HepG2 (cell line): Measurements from ENCODE around the gene PRCD. TPM values are rescaled to one million over a fixed set of nuclear protein-coding genes. Genes with fewer than 3 reads are reported as not detected.

Experiments used
- AGO1 ChIP-seq: fragments of 200-400 bp; formaldehyde crosslinking; IDR thresholded peaks from 2 replicates; pipeline ENCODE4 v1.6.1; 2017; ENCODE audit warnings: mild to moderate bottlenecking, low read depth, low read length, moderate library complexity; ENCODE audit not compliant: poor library complexity, severe bottlenecking
- ARNT2 ChIP-seq: sonication (generic); formaldehyde crosslinking; IDR thresholded peaks from 2 replicates; pipeline ENCODE4 v1.8.0; 2022; ENCODE audit warnings: mild to moderate bottlenecking, low read depth, missing genetic modification reagents, moderate library complexity
- CC2D1A ChIP-seq: sonication (generic); formaldehyde crosslinking; IDR thresholded peaks from 2 replicates; pipeline ENCODE4 v1.8.1; 2023; ENCODE audit warnings: mild to moderate bottlenecking, missing genetic modification reagents
- DR1 ChIP-seq: sonication (generic); formaldehyde crosslinking; IDR thresholded peaks from 2 replicates; pipeline ENCODE4 v1.8.0; 2021; ENCODE audit warnings: mild to moderate bottlenecking, missing genetic modification reagents, inconsistent platforms
- ELK4 ChIP-seq: sonication (generic); formaldehyde crosslinking; IDR thresholded peaks from 2 replicates; pipeline ENCODE4 v1.9.0; 2021; ENCODE audit warnings: missing genetic modification reagents, borderline replicate concordance
- KDM5B ChIP-seq: sonication (generic); formaldehyde crosslinking; IDR thresholded peaks from 2 replicates; pipeline ENCODE4 v1.4.0; 2020; ENCODE audit warnings: missing genetic modification reagents, mild to moderate bottlenecking, borderline replicate concordance
- MLX ChIP-seq: IDR thresholded peaks from 2 replicates; pipeline ENCODE4 v1.6.1; 2016
- PAWR ChIP-seq: sonication (generic); formaldehyde crosslinking; IDR thresholded peaks from 2 replicates; pipeline ENCODE4 v1.4.0; 2020; ENCODE audit warnings: missing genetic modification reagents, mild to moderate bottlenecking, borderline replicate concordance
- ZBTB21 ChIP-seq: sonication (generic); formaldehyde crosslinking; IDR thresholded peaks from 2 replicates; pipeline ENCODE4 v1.4.0; 2020; ENCODE audit warnings: missing genetic modification reagents
- ZFP41 ChIP-seq: sonication (generic); formaldehyde crosslinking; IDR thresholded peaks from 2 replicates; pipeline ENCODE4 v1.4.0; 2020; ENCODE audit warnings: mild to moderate bottlenecking, missing genetic modification reagents, borderline replicate concordance
- ZNF44 ChIP-seq: sonication (generic); formaldehyde crosslinking; IDR thresholded peaks from 2 replicates; pipeline ENCODE4 v1.5.1; 2020; ENCODE audit warnings: mild to moderate bottlenecking, missing genetic modification reagents
- ZNF513 ChIP-seq: sonication (generic); formaldehyde crosslinking; conservative IDR thresholded peaks from 2 replicates; pipeline ENCODE4 v1.5.0; 2020; ENCODE audit warnings: missing genetic modification reagents
- ZNF704 ChIP-seq: sonication (generic); formaldehyde crosslinking; IDR thresholded peaks from 2 replicates; pipeline ENCODE4 v1.8.1; 2023; ENCODE audit warnings: mild to moderate bottlenecking, inconsistent platforms, moderate library complexity, missing genetic modification reagents, borderline replicate concordance
- ZNF775 ChIP-seq: sonication (generic); formaldehyde crosslinking; IDR thresholded peaks from 2 replicates; pipeline ENCODE4 v1.4.0; 2020; ENCODE audit warnings: missing genetic modification reagents, mild to moderate bottlenecking, moderate library complexity, borderline replicate concordance
- ZSCAN5A ChIP-seq: sonication (generic); formaldehyde crosslinking; IDR thresholded peaks from 2 replicates; pipeline ENCODE4 v1.8.0; 2022; ENCODE audit warnings: mild to moderate bottlenecking, missing genetic modification reagents, borderline replicate concordance
- polyA plus RNA-seq, 8 experiments: library from polyadenylated mRNA; depleted of rRNA in 3 of 8; stranded (reverse) in 7 of 8; unstranded in 1 of 8; fragments of >200 nt; fragmentation: Illumina TruSeq in 4 of 8; extraction: Trizol in 4 of 8; gene quantifications; 2 replicates each; pipeline versions ENCODE4 v1.2.1 to v1.2.3, GENCODE V29; 2011 to 2016; ENCODE audit warnings: low read depth in 4 of 8, missing spikeins in 1 of 8, mixed read lengths in 1 of 8; ENCODE audit not compliant: insufficient read depth in 1 of 8
- total RNA-seq, 5 experiments: library from RNA; depleted of rRNA; stranded (reverse); fragments of >200 nt; fragmentation: Illumina TruSeq; extraction: Trizol; gene quantifications; 2 replicates each; pipeline ENCODE4 v1.2.3, GENCODE V29; 2016; ENCODE audit warnings: low read depth in 1 of 5

PRCD gene
- total and polyA plus RNA-seq, 2 of the 13 experiments (the other 11 are each of a cell fraction or from before 2014, with no cell fraction given): 0.51 TPM; not detected in 1

- TF ChIP-seq ZSCAN5A (CRISPR knock-in tag): no peak
- TF ChIP-seq ZNF775 (CRISPR knock-in tag): no peak
- no peak for TF ChIP-seq ZBTB21
- no peak for TF ChIP-seq PAWR
- TF ChIP-seq ARNT2: no peak
- no peak for TF ChIP-seq MLX
- TF ChIP-seq ZNF513: no peak
- no peak for TF ChIP-seq AGO1
- no peak for TF ChIP-seq ZNF704 (CRISPR knock-in tag)
- TF ChIP-seq DR1 (CRISPR knock-in tag): no peak
- TF ChIP-seq KDM5B (CRISPR knock-in tag): 0 out of 2 replicates have a peak, but pooled peaks have one; percentile 1
- no peak for TF ChIP-seq CC2D1A (CRISPR knock-in tag)
- TF ChIP-seq ELK4 (CRISPR knock-in tag): no peak
- no peak for TF ChIP-seq ZFP41 (CRISPR knock-in tag)
- no peak for TF ChIP-seq ZNF44
Measured at GRCh38 chr17:76532072-76532651, 7.7 kb upstream of the PRCD start (continued).
